ENCODE measurements around the gene NKTR. TPM values are rescaled to one million over a fixed set of nuclear protein-coding genes. Genes with fewer than 3 reads are reported as not detected.

Gene NKTR
- total and polyA plus RNA-seq, 2 experiments from 2014 or later, result 36.8 to 74.3 TPM

GRCh38 chr3:42672515-42672914, 72.0 kb downstream of the NKTR start:
- no peaks in the 10 kb centered on the region for H4K20me1 ChIP-seq (ENCODE audit: insufficient read depth, poor library complexity, severe bottlenecking)
- 71% methylated on average over 1 of the region's 1 CpG for WGBS (ENCODE audit: low lambda C conversion rate, missing lambda C conversion rate)

GRCh38 chr3:42673082-42673481, 72.6 kb downstream of the NKTR start:
- Histone ChIP-seq H2AFZ (no peak overlapping the region), H3K9me2 (replicated peaks; ENCODE audit: insufficient read depth) (no peaks in the 10 kb centered on the region), H3K4me2 (no peak overlapping the region), H3K36me3 (replicated peaks; ENCODE audit: insufficient read depth, low read depth) (no peaks in the 10 kb centered on the region), H3K27ac (no peak overlapping the region), H3K27me3 (no peaks in the 10 kb centered on the region), H3K9me3 (ENCODE audit: low read depth) (no peaks in the 10 kb centered on the region), H3K4me3 (no peak overlapping the region), H4K20me1 (ENCODE audit: insufficient read depth, poor library complexity, severe bottlenecking) (no peaks in the 10 kb centered on the region), H3K4me1 (ENCODE audit: insufficient read depth) (no peaks in the 10 kb centered on the region), H3K79me2 (no peaks in the 10 kb centered on the region)
- TF ChIP-seq EZH2phosphoT487 (IDR thresholded peaks at IDR 0.05; ENCODE audit: low read depth, severe bottlenecking, unreplicated experiment) (no peak), EZH2 (IDR thresholded peaks at IDR 0.05; ENCODE audit: borderline replicate concordance) (no peak)
- no peak for DNase-seq (ENCODE audit: low spot score)

More at GRCh38 chr3:42672515-42672914, 72.0 kb downstream of the NKTR start:
- no peaks in the 10 kb centered on the region for H3K27me3 ChIP-seq
- H3K9me2 ChIP-seq (replicated peaks; ENCODE audit: insufficient read depth), result no peaks in the 10 kb centered on the region
- no peak overlapping the region for H3K4me3 ChIP-seq
- no peaks in the 10 kb centered on the region for H3K9me3 ChIP-seq (ENCODE audit: low read depth)
- H3K36me3 ChIP-seq (replicated peaks; ENCODE audit: insufficient read depth, low read depth), result no peaks in the 10 kb centered on the region
- H3K27ac ChIP-seq, result no peak overlapping the region
- TF ChIP-seq EZH2phosphoT487 (IDR thresholded peaks at IDR 0.05; ENCODE audit: low read depth, severe bottlenecking, unreplicated experiment) (no peak), CTCF (IDR thresholded peaks at IDR 0.05; ENCODE audit: poor library complexity) (no peak), EZH2 (IDR thresholded peaks at IDR 0.05; ENCODE audit: borderline replicate concordance) (no peak)
- no peak for DNase-seq (ENCODE audit: low spot score)
- H3K79me2 ChIP-seq, result no peaks in the 10 kb centered on the region
- H2AFZ ChIP-seq, result no peak overlapping the region
- H3K4me1 ChIP-seq (ENCODE audit: insufficient read depth), result no peaks in the 10 kb centered on the region
- no peak overlapping the region for H3K4me2 ChIP-seq

GRCh38 chr3:42674146-42674545, 73.7 kb downstream of the NKTR start:
- Histone ChIP-seq H3K4me3 (no peak overlapping the region), H3K27ac (no peak overlapping the region), H3K9me3 (ENCODE audit: low read depth) (no peaks in the 10 kb centered on the region), H3K9me2 (replicated peaks; ENCODE audit: insufficient read depth) (no peaks in the 10 kb centered on the region), H3K4me1 (ENCODE audit: insufficient read depth) (no peaks in the 10 kb centered on the region), H3K36me3 (replicated peaks; ENCODE audit: insufficient read depth, low read depth) (no peaks in the 10 kb centered on the region), H3K4me2 (no peak overlapping the region), H4K20me1 (ENCODE audit: insufficient read depth, poor library complexity, severe bottlenecking) (no peaks in the 10 kb centered on the region), H2AFZ (no peak overlapping the region), H3K27me3 (no peaks in the 10 kb centered on the region), H3K79me2 (no peaks in the 10 kb centered on the region)
- TF ChIP-seq CTCF (IDR thresholded peaks at IDR 0.05; ENCODE audit: poor library complexity) (no peak), EZH2phosphoT487 (IDR thresholded peaks at IDR 0.05; ENCODE audit: low read depth, severe bottlenecking, unreplicated experiment) (no peak), EZH2 (IDR thresholded peaks at IDR 0.05; ENCODE audit: borderline replicate concordance) (no peak)
- 79% methylated on average over 3 of the region's 3 CpGs for WGBS (ENCODE audit: low lambda C conversion rate, missing lambda C conversion rate)
- no peak for DNase-seq (ENCODE audit: low spot score)

GRCh38 chr3:42675909-42676308, 75.4 kb downstream of the NKTR start:
- Histone ChIP-seq H2AFZ (no peak overlapping the region), H3K4me2 (no peak overlapping the region), H3K36me3 (replicated peaks; ENCODE audit: insufficient read depth, low read depth) (no peaks in the 10 kb centered on the region), H3K9me3 (ENCODE audit: low read depth) (no peaks in the 10 kb centered on the region), H3K4me1 (ENCODE audit: insufficient read depth) (no peaks in the 10 kb centered on the region), H3K27ac (no peak overlapping the region), H3K79me2 (no peaks in the 10 kb centered on the region), H3K9me2 (replicated peaks; ENCODE audit: insufficient read depth) (no peaks in the 10 kb centered on the region), H3K27me3 (no peaks in the 10 kb centered on the region), H3K4me3 (no peak overlapping the region), H4K20me1 (ENCODE audit: insufficient read depth, poor library complexity, severe bottlenecking) (no peaks in the 10 kb centered on the region)
- TF ChIP-seq CTCF (IDR thresholded peaks at IDR 0.05; ENCODE audit: poor library complexity) (no peak), EZH2phosphoT487 (IDR thresholded peaks at IDR 0.05; ENCODE audit: low read depth, severe bottlenecking, unreplicated experiment) (no peak), EZH2 (IDR thresholded peaks at IDR 0.05; ENCODE audit: borderline replicate concordance) (no peak)
- no peak for DNase-seq (ENCODE audit: low spot score)
- WGBS (ENCODE audit: low lambda C conversion rate, missing lambda C conversion rate), result 86% methylated on average over 2 of the region's 2 CpGs
